ENCODE measurements around the gene TRPV6.
A peak's percentile ranks its signal among the peaks of the same experiment; 100 is the strongest.

TRPV6 gene

DNA sequence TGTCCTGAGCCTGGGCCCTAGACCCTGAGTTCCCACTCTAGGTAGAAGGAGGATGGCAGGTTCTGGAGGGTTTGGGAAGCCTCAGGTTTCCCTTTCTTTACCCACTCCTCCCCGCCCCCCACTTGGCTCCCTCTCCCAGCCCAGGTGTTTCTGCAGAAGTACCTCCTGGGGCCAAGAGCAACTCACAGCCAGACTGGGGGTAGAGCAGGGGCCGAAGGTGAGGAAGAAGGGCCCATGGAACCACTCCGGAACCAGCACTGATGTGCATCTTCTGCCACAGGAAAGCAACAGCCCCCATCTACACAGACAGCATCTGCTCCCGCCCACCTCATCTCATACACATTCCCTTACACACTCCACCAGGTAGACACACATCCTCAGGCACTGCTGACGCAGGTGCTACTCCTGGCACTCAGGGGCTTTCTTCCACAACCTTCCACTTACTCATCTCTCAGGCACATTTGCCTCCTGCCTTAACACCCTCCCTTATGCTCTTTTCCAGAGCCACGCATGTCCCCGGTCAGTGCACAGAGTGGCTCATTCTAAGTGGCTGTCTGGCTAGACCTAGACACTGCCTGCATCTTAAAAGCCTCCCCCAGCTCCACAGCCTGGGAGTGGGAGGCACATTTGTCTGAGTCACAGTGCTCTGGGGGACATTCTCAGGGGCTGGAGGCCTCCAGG lies 28.8 kb downstream of the TRPV6 start:
- in situ Hi-C loops (cut with HindIII; ENCODE audit: low sequenced_read_pairs) = no loop called here
- TF ChIP-seq CTCF (IDR thresholded peaks at IDR 0.05; ENCODE audit: low read depth, low read length) = no peak
- H3K4me3 ChIP-seq (ENCODE audit: low read depth, low read length) = no peak overlapping the region
- DNase-seq (ENCODE audit: low read depth, low spot score) = no peak

- TF ChIP-seq CTCF (IDR thresholded peaks at IDR 0.05; ENCODE audit: low read depth, low read length) = no peak
- no peak for DNase-seq (ENCODE audit: low read depth, low spot score)
- in situ Hi-C loops (cut with HindIII; ENCODE audit: low sequenced_read_pairs) = no loop called here
- H3K4me3 ChIP-seq (ENCODE audit: low read depth, low read length) = peak overlapping the region; percentile 55
Measured at GRCh38 chr7:142855756-142856564, 29.6 kb downstream of the TRPV6 start.

GRCh38 chr7:142855114-142855743 lies 30.3 kb downstream of the TRPV6 start:
- TF ChIP-seq CTCF (IDR thresholded peaks at IDR 0.05; ENCODE audit: low read depth, low read length) = peak; percentile 19
- no peak for DNase-seq (ENCODE audit: low read depth, low spot score)
- in situ Hi-C loops (cut with HindIII; ENCODE audit: low sequenced_read_pairs) = no loop called here
- peak overlapping the region; percentile 55 for H3K4me3 ChIP-seq (ENCODE audit: low read depth, low read length)

DNA sequence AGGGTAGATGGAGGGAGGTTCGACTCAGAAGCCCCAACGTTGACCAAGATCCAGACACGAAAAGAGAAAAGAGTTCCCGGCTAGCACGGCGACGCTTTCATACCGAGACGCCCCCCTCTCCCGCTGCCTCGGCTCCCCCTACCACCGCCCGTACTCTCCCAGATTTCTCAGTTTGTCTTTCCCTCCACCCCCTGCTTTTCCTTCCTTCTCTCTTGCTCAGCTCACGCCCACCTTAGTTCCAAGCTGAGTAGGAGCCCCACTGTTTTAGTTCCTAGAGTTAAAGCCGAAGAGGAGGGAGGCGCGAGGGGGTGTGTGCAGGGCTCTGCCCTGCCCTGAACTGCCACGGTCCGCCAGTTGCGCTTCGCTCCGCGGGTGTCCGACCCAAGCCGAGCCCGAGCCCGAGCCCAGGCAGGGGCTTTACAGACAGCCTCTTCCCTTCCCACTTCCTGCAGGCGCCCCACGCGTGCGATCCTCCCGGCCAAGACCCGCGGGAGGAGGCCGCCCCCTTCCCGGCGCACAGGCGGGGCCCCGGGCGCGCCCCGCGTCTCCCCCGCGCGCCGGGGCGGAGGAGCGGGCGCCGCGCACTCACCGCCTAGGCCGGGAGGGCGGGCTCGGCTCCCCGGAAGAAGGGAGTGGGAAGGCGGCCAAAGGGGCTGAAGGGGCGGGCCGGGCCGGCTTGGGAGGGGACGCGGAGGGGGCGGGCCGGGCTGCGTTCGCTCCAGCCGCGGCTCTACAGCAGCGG lies 31.0 kb downstream of the TRPV6 start, which contains the start of gene EPHB6:
Gene EPHB6 (plus strand): TSS at position 705 of the 742 bp plus-strand sequence. CDS start 8,152 bp downstream, outside the sequence.
- in situ Hi-C loops (cut with HindIII; ENCODE audit: low sequenced_read_pairs) = no loop called here
- H3K4me3 ChIP-seq (ENCODE audit: low read depth, low read length) = peak within 1 kb of the TSS; percentile 55
- peak; percentile 45 for DNase-seq (ENCODE audit: low read depth, low spot score)
- TF ChIP-seq CTCF (IDR thresholded peaks at IDR 0.05; ENCODE audit: low read depth, low read length) = no peak

- TF ChIP-seq CTCF (IDR thresholded peaks at IDR 0.05; ENCODE audit: low read depth, low read length) = peak; percentile 75
- peak; percentile 60 for DNase-seq (ENCODE audit: low read depth, low spot score)
- H3K4me3 ChIP-seq (ENCODE audit: low read depth, low read length) = peak overlapping the region; percentile 55
- in situ Hi-C loops (cut with HindIII; ENCODE audit: low sequenced_read_pairs) = no loop called here
Measured at GRCh38 chr7:142853739-142854371, 31.7 kb downstream of the TRPV6 start.

All from astrocyte of the spinal cord (primary cell).